ENCODE results near the gene TMEM214. TPM values are rescaled to one million over a fixed set of nuclear protein-coding genes. Genes with fewer than 3 reads are reported as not detected.
A peak's percentile ranks its signal among the peaks of the same experiment; 100 is the strongest.

The TMEM214 gene
- total RNA-seq, 1 experiment from 2014 or later: 85.0 TPM

GRCh38 chr2:27029051-27029450, 3.7 kb upstream of the TMEM214 start:
- ChIA-PET POLR2A (interaction anchor here (0.5 kb wide), 1 partner anchor 35 kb away, joined by 4 read pairs; no protein-coding TSS in a partner anchor), CTCF (no interaction called here)
- no peak for DNase-seq
- no peak overlapping the region for H3K4me3 Mint-ChIP-seq (ENCODE audit: unreplicated experiment)
- H3K36me3 Mint-ChIP-seq (ENCODE audit: insufficient read depth, unreplicated experiment): peaks cover 14% of the 10 kb centered on the region
- no TSS peak for BruUV-seq (replicated peaks)
- H3K9me3 Mint-ChIP-seq (ENCODE audit: unreplicated experiment): no peaks in the 10 kb centered on the region
- H3K27me3 Mint-ChIP-seq (ENCODE audit: insufficient read depth, unreplicated experiment): no peaks in the 10 kb centered on the region
- no peak overlapping the region for H3K4me3 ChIP-seq (ENCODE audit: low read depth, low read length)
- intact Hi-C loops (cut with micrococcal nuclease; ENCODE audit: unreplicated experiment): no loop called here
- H3K27me3 ChIP-seq (replicated peaks; ENCODE audit: control insufficient read depth, insufficient read depth, low read length): no peaks in the 10 kb centered on the region
- H3K4me1 ChIP-seq: peaks cover 16% of the 10 kb centered on the region
- H3K9me3 ChIP-seq: no peaks in the 10 kb centered on the region
- peaks cover 3% of the 10 kb centered on the region for H3K4me1 Mint-ChIP-seq (ENCODE audit: low read depth, unreplicated experiment)
- TF ChIP-seq CTCF (IDR thresholded peaks at IDR 0.05; ENCODE audit: insufficient read depth in 1 of 2, low read depth in 1 of 2, low read length in 1 of 2, severe bottlenecking in 1 of 2, unreplicated experiment in 1 of 2): no peak
- H3K36me3 ChIP-seq (ENCODE audit: control insufficient read depth, insufficient read depth, low read length): no peaks in the 10 kb centered on the region
- H3K27ac Mint-ChIP-seq (ENCODE audit: unreplicated experiment): no peak overlapping the region

- H3K9me3 Mint-ChIP-seq (ENCODE audit: unreplicated experiment): no peaks in the 10 kb centered on the region
- H3K36me3 ChIP-seq (ENCODE audit: control insufficient read depth, insufficient read depth, low read length): no peaks in the 10 kb centered on the region; the same call in 1 of the 2 replicates
- H3K4me3 Mint-ChIP-seq (ENCODE audit: unreplicated experiment): peak overlapping the region; percentile 98
- POLR2A ChIA-PET: interaction anchor here (0.5 to 2.1 kb wide), 4 partner anchors 8 to 38 kb away, joined by 3 to 19 read pairs (median 6); partner anchors contain the start of genes AGBL5 and OST4
- H3K4me3 ChIP-seq (ENCODE audit: low read depth, low read length): peak overlapping the region; percentile 92
- intact Hi-C loops (cut with micrococcal nuclease; ENCODE audit: unreplicated experiment): loop anchor here (2.0 kb wide), 1 partner anchor 47 kb away; no protein-coding TSS in a partner anchor
- H3K36me3 Mint-ChIP-seq (ENCODE audit: insufficient read depth, unreplicated experiment): peaks cover 46% of the 10 kb centered on the region
- H3K27ac Mint-ChIP-seq (ENCODE audit: unreplicated experiment): peak overlapping the region; percentile 91
- BruUV-seq (replicated peaks): TSS peak; percentile 55
- H3K9me3 ChIP-seq: no peaks in the 10 kb centered on the region
- no peak for TF ChIP-seq CTCF (IDR thresholded peaks at IDR 0.05; ENCODE audit: insufficient read depth in 1 of 2, low read depth in 1 of 2, low read length in 1 of 2, severe bottlenecking in 1 of 2, unreplicated experiment in 1 of 2)
- no peaks in the 10 kb centered on the region for H3K27me3 ChIP-seq (replicated peaks; ENCODE audit: control insufficient read depth, insufficient read depth, low read length)
- CTCF ChIA-PET: interaction anchor here (1.0 to 1.4 kb wide), 2 partner anchors 48 to 71 kb away, joined by 3 read pairs; no protein-coding TSS in a partner anchor
- no peaks in the 10 kb centered on the region for H3K27me3 Mint-ChIP-seq (ENCODE audit: insufficient read depth, unreplicated experiment)
- H3K4me1 Mint-ChIP-seq (ENCODE audit: low read depth, unreplicated experiment): peaks cover 7% of the 10 kb centered on the region
- no peak for DNase-seq
- peaks cover 17% of the 10 kb centered on the region for H3K4me1 ChIP-seq
Observed at GRCh38 chr2:27033253-27033852, 588 bp downstream of the TMEM214 start.

GRCh38 chr2:27038012-27038411, 5.2 kb downstream of the TMEM214 start:
- Histone ChIP-seq H3K27me3 (replicated peaks; ENCODE audit: control insufficient read depth, insufficient read depth, low read length) (no peaks in the 10 kb centered on the region), H3K4me3 (ENCODE audit: low read depth, low read length) (no peak overlapping the region), H3K4me1 (peaks cover 5% of the 10 kb centered on the region; the same call in 1 of the 2 replicates), H3K36me3 (ENCODE audit: control insufficient read depth, insufficient read depth, low read length) (peaks cover 2% of the 10 kb centered on the region), H3K9me3 (no peaks in the 10 kb centered on the region)
- DNase-seq: no peak
- H3K27me3 Mint-ChIP-seq (ENCODE audit: insufficient read depth, unreplicated experiment): no peaks in the 10 kb centered on the region
- no peak for TF ChIP-seq CTCF (IDR thresholded peaks at IDR 0.05; ENCODE audit: insufficient read depth in 1 of 2, low read depth in 1 of 2, low read length in 1 of 2, severe bottlenecking in 1 of 2, unreplicated experiment in 1 of 2)
- peaks cover 47% of the 10 kb centered on the region for H3K36me3 Mint-ChIP-seq (ENCODE audit: insufficient read depth, unreplicated experiment)
- no peaks in the 10 kb centered on the region for H3K9me3 Mint-ChIP-seq (ENCODE audit: unreplicated experiment)
- ChIA-PET POLR2A (no interaction called here), CTCF (interaction anchor here (0.7 kb wide), 1 partner anchor 21 kb away, joined by 3 read pairs; no protein-coding TSS in a partner anchor)
- peaks cover 7% of the 10 kb centered on the region for H3K4me1 Mint-ChIP-seq (ENCODE audit: low read depth, unreplicated experiment)
- H3K27ac Mint-ChIP-seq (ENCODE audit: unreplicated experiment): no peak overlapping the region
- no TSS peak for BruUV-seq (replicated peaks)
- intact Hi-C loops (cut with micrococcal nuclease; ENCODE audit: unreplicated experiment): no loop called here
- no peak overlapping the region for H3K4me3 Mint-ChIP-seq (ENCODE audit: unreplicated experiment)

Measured in Caco-2 (cell line).